Esophagus (tissue), 2 donors: ENCODE measurements around the gene CASKIN1. TPM values are rescaled to one million over a fixed set of nuclear protein-coding genes. Genes with fewer than 3 reads are reported as not detected.

Experiments used
- H3K27ac ChIP-seq, 2 donors: one replicate each; pipeline ENCODE4 v1.5.1; 2013; ENCODE audit warnings: low read depth in 2 of 2, mild to moderate bottlenecking in 2 of 2, inconsistent platforms in 1 of 2, low read length in 1 of 2, moderate library complexity in 1 of 2
- H3K27me3 ChIP-seq, 2 donors: one replicate each; pipeline ENCODE4 v1.6.1; 2013; ENCODE audit warnings: low read length in 2 of 2, control low read depth in 1 of 2, mild to moderate bottlenecking in 1 of 2; ENCODE audit not compliant: insufficient read depth in 2 of 2, control insufficient read depth in 1 of 2
- H3K36me3 ChIP-seq, 2 donors: one replicate each; pipeline ENCODE4 v1.6.1; 2013; ENCODE audit warnings: low read length in 1 of 2; ENCODE audit not compliant: control insufficient read depth in 2 of 2, insufficient read depth in 2 of 2
- H3K4me1 ChIP-seq, 2 donors: one replicate each; pipeline ENCODE4 v1.6.1; 2013; ENCODE audit warnings: low read length in 1 of 2; ENCODE audit not compliant: control insufficient read depth in 2 of 2, insufficient read depth in 2 of 2
- H3K4me3 ChIP-seq, 2 donors: one replicate each; pipeline ENCODE4 v1.5.1; 2013; ENCODE audit warnings: low read length in 2 of 2, mild to moderate bottlenecking in 2 of 2, low read depth in 1 of 2, moderate library complexity in 1 of 2
- H3K9me3 ChIP-seq, 2 donors: one replicate each; pipeline ENCODE4 v1.6.1; 2013; ENCODE audit warnings: mild to moderate bottlenecking in 2 of 2, low read depth in 1 of 2, low read length in 1 of 2, moderate library complexity in 1 of 2; ENCODE audit not compliant: control insufficient read depth in 2 of 2, insufficient read depth in 1 of 2
- WGBS, 2 donors: extraction: QIAGEN DNeasy Blood & Tissue Kit; methylation state at CpG; one replicate each; pipeline ENCODE4 v1.1.7; 2013; 5-methylcytosine and 5-hydroxymethylcytosine counted together
- polyA plus RNA-seq, 2 donors: library from polyadenylated mRNA; stranded (reverse); fragments of 200-250 nt; gene quantifications; one replicate each; pipeline ENCODE4 v1.2.3, GENCODE V29; 2013
- donor health status: healthy with polysubstance abuse.
- donor health status: Bipolar disorder and iron deficiency.

The CASKIN1 gene
- polyA plus RNA-seq, 2 donors: 0.29 to 0.81 TPM

GRCh38 chr16:2173366-2173765 lies 23.0 kb downstream of the CASKIN1 start:
- Histone ChIP-seq H3K27ac (no peak overlapping the region), H3K36me3 (peaks cover 21 to 74% of the 10 kb centered on the region in 2 donors), H3K4me3 (no peak overlapping the region), H3K4me1 (peaks cover 0 to 13% of the 10 kb centered on the region in 2 donors), H3K27me3 (peaks cover 0 to 2% of the 10 kb centered on the region in 2 donors), H3K9me3 (peaks cover 0 to 1% of the 10 kb centered on the region in 2 donors)
- 90 to 91% methylated on average over 14 of the region's 14 CpGs for WGBS, 2 donors

GRCh38 chr16:2172688-2173335 lies 23.6 kb downstream of the CASKIN1 start:
- H3K27me3 ChIP-seq: no peaks in the 10 kb centered on the region
- no peaks in the 10 kb centered on the region for H3K9me3 ChIP-seq
- WGBS, 2 donors: 90 to 91% methylated on average over 29 of the region's 29 CpGs
- H3K4me3 ChIP-seq: no peak overlapping the region
- H3K36me3 ChIP-seq: peaks cover 21 to 80% of the 10 kb centered on the region in 2 donors
- H3K4me1 ChIP-seq: peaks cover 0 to 13% of the 10 kb centered on the region in 2 donors
- H3K27ac ChIP-seq: no peak overlapping the region

GRCh38 chr16:2171601-2172178 lies 24.7 kb downstream of the CASKIN1 start:
- Histone ChIP-seq H3K4me3 (no peak overlapping the region), H3K9me3 (no peaks in the 10 kb centered on the region), H3K27me3 (no peaks in the 10 kb centered on the region), H3K36me3 (peaks cover 21 to 76% of the 10 kb centered on the region in 2 donors), H3K4me1 (peaks cover 0 to 13% of the 10 kb centered on the region in 2 donors), H3K27ac (no peak overlapping the region)
- WGBS, 2 donors: 91 to 94% methylated on average over 28 of the region's 28 CpGs

- Histone ChIP-seq H3K4me3 (peak overlapping the region in 1 of 2 donors; percentile 35), H3K27me3 (no peaks in the 10 kb centered on the region), H3K9me3 (no peaks in the 10 kb centered on the region), H3K36me3 (peaks cover 19 to 75% of the 10 kb centered on the region in 2 donors), H3K4me1 (peaks cover 0 to 6% of the 10 kb centered on the region in 2 donors), H3K27ac (no peak overlapping the region)
- WGBS, 2 donors: 84 to 87% methylated on average over 46 to 47 of the region's 47 CpGs
Observed at GRCh38 chr16:2170587-2171435, 25.6 kb downstream of the CASKIN1 start.

- Histone ChIP-seq H3K27ac (peak overlapping the region in 1 of 2 donors; percentile 61), H3K4me1 (peaks cover 0 to 2% of the 10 kb centered on the region in 2 donors), H3K27me3 (no peaks in the 10 kb centered on the region), H3K36me3 (peaks cover 17 to 73% of the 10 kb centered on the region in 2 donors), H3K4me3 (peak overlapping the region in 1 of 2 donors; percentile 35), H3K9me3 (no peaks in the 10 kb centered on the region)
- WGBS, 2 donors: 78 to 84% methylated on average over 17 to 18 of the region's 18 CpGs
Observed at GRCh38 chr16:2170080-2170479, 26.3 kb downstream of the CASKIN1 start.

GRCh38 chr16:2167068-2167638 lies 29.3 kb downstream of the CASKIN1 start:
- Histone ChIP-seq H3K36me3 (peaks cover 5 to 51% of the 10 kb centered on the region in 2 donors), H3K4me1 (peaks cover 3 to 17% of the 10 kb centered on the region in 2 donors), H3K27ac (no peak overlapping the region), H3K9me3 (no peaks in the 10 kb centered on the region), H3K27me3 (no peaks in the 10 kb centered on the region), H3K4me3 (no peak overlapping the region)
- 80 to 93% methylated on average over 18 of the region's 18 CpGs for WGBS, 2 donors

- H3K27me3 ChIP-seq: no peaks in the 10 kb centered on the region
Observed at GRCh38 chr16:2166263-2167067, 29.9 kb downstream of the CASKIN1 start.

GRCh38 chr16:2165861-2166260 lies 30.5 kb downstream of the CASKIN1 start:
- H3K4me1 ChIP-seq: peaks cover 3 to 28% of the 10 kb centered on the region in 2 donors
- H3K4me3 ChIP-seq: no peak overlapping the region
- H3K36me3 ChIP-seq: peaks cover 5 to 39% of the 10 kb centered on the region in 2 donors
- no peaks in the 10 kb centered on the region for H3K27me3 ChIP-seq
- WGBS, 2 donors: 93 to 96% methylated on average over 12 of the region's 12 CpGs
- H3K9me3 ChIP-seq: no peaks in the 10 kb centered on the region
- no peak overlapping the region for H3K27ac ChIP-seq

More at GRCh38 chr16:2166263-2167067, 29.9 kb downstream of the CASKIN1 start:
- Histone ChIP-seq H3K27ac (no peak overlapping the region), H3K36me3 (peaks cover 5 to 45% of the 10 kb centered on the region in 2 donors), H3K4me3 (no peak overlapping the region), H3K4me1 (peaks cover 3 to 24% of the 10 kb centered on the region in 2 donors), H3K9me3 (no peaks in the 10 kb centered on the region)
- WGBS, 2 donors: 84 to 92% methylated on average over 17 of the region's 17 CpGs
